Ishikawa (cell line): ENCODE measurements around the gene DBF4B.
A peak's percentile ranks its signal among the peaks of the same experiment; 100 is the strongest.

ENCODE experiments used
- CEBPB ChIP-seq: IDR thresholded peaks from 2 replicates; pipeline ENCODE4 v1.6.1; 2012
- CREB1 ChIP-seq: IDR thresholded peaks from 2 replicates; pipeline ENCODE4 v1.6.1; 2012; ENCODE audit warnings: low read depth
- EGR1 ChIP-seq: IDR thresholded peaks from 2 replicates; pipeline ENCODE4 v1.6.1; 2012
- EP300 ChIP-seq: IDR thresholded peaks from 2 replicates; pipeline ENCODE4 v1.6.1; 2012; ENCODE audit warnings: borderline replicate concordance
- FOXM1 ChIP-seq: IDR thresholded peaks from 2 replicates; pipeline ENCODE4 v1.6.1; 2012; ENCODE audit warnings: low read depth, borderline replicate concordance
- MAX ChIP-seq: IDR thresholded peaks from 2 replicates; pipeline ENCODE4 v1.6.1; 2012
- NFIC ChIP-seq: IDR thresholded peaks from 2 replicates; pipeline ENCODE4 v1.6.1; 2012
- RAD21 ChIP-seq: IDR thresholded peaks from 2 replicates; pipeline ENCODE4 v1.6.1; 2012; ENCODE audit warnings: low read depth
- REST ChIP-seq: IDR thresholded peaks from 2 replicates; pipeline ENCODE4 v1.6.1; 2012; ENCODE audit warnings: low read depth, mild to moderate bottlenecking
- TAF1 ChIP-seq: IDR thresholded peaks from 2 replicates; pipeline ENCODE4 v1.6.1; 2012; ENCODE audit warnings: low read depth, mild to moderate bottlenecking
- TCF12 ChIP-seq: IDR thresholded peaks from 2 replicates; pipeline ENCODE4 v1.6.1; 2012; ENCODE audit warnings: low read depth
- TEAD4 ChIP-seq: IDR thresholded peaks from 2 replicates; pipeline ENCODE4 v1.6.1; 2012
- USF1 ChIP-seq: IDR thresholded peaks from 2 replicates; pipeline ENCODE4 v1.6.1; 2012
- YY1 ChIP-seq: IDR thresholded peaks from 2 replicates; pipeline ENCODE4 v1.6.1; 2012; ENCODE audit warnings: low read depth
- ZBTB7A ChIP-seq: IDR thresholded peaks from 2 replicates; pipeline ENCODE4 v1.6.1; 2012; ENCODE audit warnings: low read depth

Gene DBF4B

GRCh38 chr17:44754276-44754675 is 45.8 kb downstream of the DBF4B start:
- TF ChIP-seq REST (no peak), RAD21 (no peak), EGR1 (no peak), TEAD4 (no peak), USF1 (no peak), ZBTB7A (no peak), TCF12 (no peak), TAF1 (no peak)

- TF ChIP-seq EP300 = no peak
- TF ChIP-seq RAD21 = no peak
- TF ChIP-seq FOXM1 = no peak
- TF ChIP-seq CREB1 = no peak
- no peak for TF ChIP-seq TCF12
- no peak for TF ChIP-seq ZBTB7A
- no peak for TF ChIP-seq EGR1
- no peak for TF ChIP-seq YY1
- TF ChIP-seq CEBPB = no peak
- TF ChIP-seq TAF1 = no peak
- TF ChIP-seq NFIC = no peak
These were observed 48.8 kb downstream of the DBF4B start for GRCh38 chr17:44757045-44757917.

- TF ChIP-seq EGR1 = no peak
- TF ChIP-seq MAX = 0 out of 2 replicates have a peak, but pooled peaks have one; percentile 2
These were observed 49.5 kb downstream of the DBF4B start for GRCh38 chr17:44757918-44758413.

- TF ChIP-seq REST (no peak), MAX (0 out of 2 replicates have a peak, but pooled peaks have one; percentile 11), ZBTB7A (peak; percentile 30; the same call in 1 of the 2 replicates), RAD21 (no peak), TCF12 (no peak), FOXM1 (no peak), TEAD4 (no peak), EGR1 (no peak), CEBPB (no peak), USF1 (peak; percentile 66)
These were observed 50.1 kb downstream of the DBF4B start, which contains the start of gene ADAM11 for GRCh38 chr17:44758414-44759085. Gene ADAM11, plus strand, starts transcription at chr17:44758988. Its CDS starts 212 bp downstream, at chr17:44759200.

- TF ChIP-seq CREB1 (no peak), YY1 (no peak), TCF12 (no peak), ZBTB7A (no peak; the same call in 1 of the 2 replicates), EGR1 (no peak), RAD21 (no peak), CEBPB (no peak), REST (no peak), TEAD4 (no peak), NFIC (no peak), TAF1 (no peak), FOXM1 (no peak), EP300 (no peak), MAX (no peak), USF1 (no peak)
These were observed 50.8 kb downstream of the DBF4B start for GRCh38 chr17:44759086-44759915.
